A204.1 (cell line): ENCODE measurements around the gene SETD2.
"Not testable (repeated sequence)": the region's sequence is repeated elsewhere in the genome, so short reads cannot be mapped to it uniquely, and the experiment has no call there.

Experiments used
- FAIRE-seq: peaks from 2 replicates; lab custom pipeline; 2012; peaks lifted over from hg19 to GRCh38; lab: Jason Lieb, UNC

SETD2 gene

GRCh38 chr3:47034868-47035489, 128.9 kb downstream of the SETD2 start:
- no peak for FAIRE-seq

GRCh38 chr3:47031041-47031440, 132.9 kb downstream of the SETD2 start:
- FAIRE-seq: not testable (repeated sequence)

GRCh38 chr3:47028667-47029066, 135.2 kb downstream of the SETD2 start:
- FAIRE-seq: no peak

- no peak for FAIRE-seq
These were observed 135.8 kb downstream of the SETD2 start for GRCh38 chr3:47028146-47028545.

GRCh38 chr3:47026432-47026831, 137.5 kb downstream of the SETD2 start:
- FAIRE-seq: not testable (repeated sequence)

GRCh38 chr3:47024932-47025331, 139.0 kb downstream of the SETD2 start:
- no peak for FAIRE-seq

GRCh38 chr3:47022641-47023071, 141.3 kb downstream of the SETD2 start:
- no peak for FAIRE-seq

GRCh38 chr3:47020311-47020710, 143.6 kb downstream of the SETD2 start:
- no peak for FAIRE-seq

- no peak for FAIRE-seq
These were observed 144.7 kb downstream of the SETD2 start for GRCh38 chr3:47019201-47019600.

- no peak for FAIRE-seq
These were observed 145.7 kb downstream of the SETD2 start for GRCh38 chr3:47018269-47018611.

- FAIRE-seq: no peak
These were observed 146.2 kb downstream of the SETD2 start for GRCh38 chr3:47017504-47018268.

GRCh38 chr3:47016934-47017435, 146.9 kb downstream of the SETD2 start:
- no peak for FAIRE-seq

GRCh38 chr3:47016086-47016933, 147.6 kb downstream of the SETD2 start:
- FAIRE-seq: no peak

GRCh38 chr3:47015151-47015550, 148.8 kb downstream of the SETD2 start:
- FAIRE-seq: no peak

GRCh38 chr3:47014036-47014435, 149.9 kb downstream of the SETD2 start:
- FAIRE-seq: no peak

GRCh38 chr3:47013231-47013630, 150.7 kb downstream of the SETD2 start:
- FAIRE-seq: no peak

- FAIRE-seq: no peak
These were observed 151.3 kb downstream of the SETD2 start for GRCh38 chr3:47012342-47013230.

GRCh38 chr3:47011371-47011770, 152.5 kb downstream of the SETD2 start:
- no peak for FAIRE-seq

- no peak for FAIRE-seq
These were observed 153.0 kb downstream of the SETD2 start for GRCh38 chr3:47010910-47011309.

- no peak for FAIRE-seq
These were observed 153.7 kb downstream of the SETD2 start for GRCh38 chr3:47010111-47010712.
